ENCODE measurements around the gene IP6K1. TPM values are rescaled to one million over a fixed set of nuclear protein-coding genes. Genes with fewer than 3 reads are reported as not detected.

The IP6K1 gene
- total RNA-seq, 1 donor from 2014 or later: 41.1 TPM

GRCh38 chr3:49724586-49724985 lies 61.8 kb downstream of the IP6K1 start:
- peak in 1 of 2 donors; percentile 38 for DNase-seq (ENCODE audit: low read depth in 2 of 2)

GRCh38 chr3:49723628-49724551 lies 62.5 kb downstream of the IP6K1 start, which contains the start of gene GMPPB:
Gene GMPPB, minus strand, starts transcription at chr3:49723951. Its CDS starts 225 bp downstream, at chr3:49723726.
- peak; percentile 92 to 99 for DNase-seq (ENCODE audit: low read depth in 2 of 2)

- DNase-seq (ENCODE audit: low read depth in 2 of 2): peak; percentile 33 to 80
These were observed 63.1 kb downstream of the IP6K1 start for GRCh38 chr3:49723296-49723627.

GRCh38 chr3:49722896-49723295 lies 63.4 kb downstream of the IP6K1 start:
- no peak for DNase-seq (ENCODE audit: low read depth in 2 of 2)

GRCh38 chr3:49721896-49722781 lies 64.2 kb downstream of the IP6K1 start:
- no peak for DNase-seq (ENCODE audit: low read depth in 2 of 2)

GRCh38 chr3:49721596-49721895 lies 64.8 kb downstream of the IP6K1 start:
- no peak for DNase-seq (ENCODE audit: low read depth in 2 of 2)

GRCh38 chr3:49720855-49721595 lies 65.3 kb downstream of the IP6K1 start:
- DNase-seq (ENCODE audit: low read depth in 2 of 2): no peak

GRCh38 chr3:49719214-49719884 lies 67.0 kb downstream of the IP6K1 start, which contains the start of gene AMIGO3:
Gene AMIGO3, minus strand, starts transcription at chr3:49719684. Its CDS starts 219 bp downstream, at chr3:49719465.
- DNase-seq (ENCODE audit: low read depth in 2 of 2): peak; percentile 57 to 91

GRCh38 chr3:49718858-49719213 lies 67.5 kb downstream of the IP6K1 start:
- DNase-seq (ENCODE audit: low read depth in 2 of 2): peak in 1 of 2 donors; percentile 25

- DNase-seq (ENCODE audit: low read depth in 2 of 2): no peak
These were observed 68.1 kb downstream of the IP6K1 start for GRCh38 chr3:49717959-49718857.

GRCh38 chr3:49717211-49717958 lies 69.0 kb downstream of the IP6K1 start:
- DNase-seq (ENCODE audit: low read depth in 2 of 2): no peak

GRCh38 chr3:49716691-49717210 lies 69.6 kb downstream of the IP6K1 start:
- no peak for DNase-seq (ENCODE audit: low read depth in 2 of 2)

- no peak for DNase-seq (ENCODE audit: low read depth in 2 of 2)
These were observed 70.2 kb downstream of the IP6K1 start for GRCh38 chr3:49716169-49716568.

GRCh38 chr3:49715611-49716121 lies 70.7 kb downstream of the IP6K1 start:
- no peak for DNase-seq (ENCODE audit: low read depth in 2 of 2)

- DNase-seq (ENCODE audit: low read depth in 2 of 2): no peak
These were observed 71.4 kb downstream of the IP6K1 start for GRCh38 chr3:49714728-49715550.

- no peak for DNase-seq (ENCODE audit: low read depth in 2 of 2)
These were observed 72.8 kb downstream of the IP6K1 start for GRCh38 chr3:49713336-49714105.

GRCh38 chr3:49712631-49713317 lies 73.6 kb downstream of the IP6K1 start:
- no peak for DNase-seq (ENCODE audit: low read depth in 2 of 2)
